ENCODE data around the gene BSG.
"Not testable (repeated sequence)": the region's sequence is repeated elsewhere in the genome, so short reads cannot be mapped to it uniquely, and the experiment has no call there.

DNA sequence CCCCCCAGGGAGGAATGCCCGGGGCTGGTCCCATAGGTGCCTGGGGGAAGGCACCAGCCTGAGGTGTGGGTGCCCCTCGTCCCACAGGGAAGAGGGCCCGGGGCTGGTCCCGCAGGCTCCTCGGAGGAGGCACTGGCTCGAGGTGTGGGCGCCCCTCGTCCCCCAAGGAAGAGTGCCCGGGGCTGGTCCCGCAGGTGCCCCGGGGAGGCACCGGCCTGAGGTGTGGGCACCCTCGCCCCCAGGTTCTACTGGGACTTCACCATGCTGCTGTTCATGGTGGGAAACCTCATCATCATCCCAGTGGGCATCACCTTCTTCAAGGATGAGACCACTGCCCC is 30.9 kb downstream of the BSG start:
- TF ChIP-seq, protein P1, sequence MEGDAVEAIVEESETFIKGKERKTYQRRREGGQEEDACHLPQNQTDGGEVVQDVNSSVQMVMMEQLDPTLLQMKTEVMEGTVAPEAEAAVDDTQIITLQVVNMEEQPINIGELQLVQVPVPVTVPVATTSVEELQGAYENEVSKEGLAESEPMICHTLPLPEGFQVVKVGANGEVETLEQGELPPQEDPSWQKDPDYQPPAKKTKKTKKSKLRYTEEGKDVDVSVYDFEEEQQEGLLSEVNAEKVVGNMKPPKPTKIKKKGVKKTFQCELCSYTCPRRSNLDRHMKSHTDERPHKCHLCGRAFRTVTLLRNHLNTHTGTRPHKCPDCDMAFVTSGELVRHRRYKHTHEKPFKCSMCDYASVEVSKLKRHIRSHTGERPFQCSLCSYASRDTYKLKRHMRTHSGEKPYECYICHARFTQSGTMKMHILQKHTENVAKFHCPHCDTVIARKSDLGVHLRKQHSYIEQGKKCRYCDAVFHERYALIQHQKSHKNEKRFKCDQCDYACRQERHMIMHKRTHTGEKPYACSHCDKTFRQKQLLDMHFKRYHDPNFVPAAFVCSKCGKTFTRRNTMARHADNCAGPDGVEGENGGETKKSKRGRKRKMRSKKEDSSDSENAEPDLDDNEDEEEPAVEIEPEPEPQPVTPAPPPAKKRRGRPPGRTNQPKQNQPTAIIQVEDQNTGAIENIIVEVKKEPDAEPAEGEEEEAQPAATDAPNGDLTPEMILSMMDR (IDR thresholded peaks at IDR 0.05) = not testable (repeated sequence)
- not testable (repeated sequence) for TF ChIP-seq POLR2A (IDR thresholded peaks at IDR 0.05; ENCODE audit: low read depth)

Measured in esophagus muscularis mucosa (tissue), 3 donors.